Astrocyte (in vitro differentiated cells and primary cell): ENCODE results near the gene CCND1. TPM values are rescaled to one million over a fixed set of nuclear protein-coding genes. Genes with fewer than 3 reads are reported as not detected.
"Not testable (repeated sequence)": the region's sequence is repeated elsewhere in the genome, so short reads cannot be mapped to it uniquely, and the experiment has no call there.

Experiments used
- DNase-seq: peaks from one replicate; pipeline ENCODE4 v3.0.0-alpha.2; 2010; ENCODE audit warnings: low read depth
- FAIRE-seq: peaks from 2 replicates; lab custom pipeline; 2011; peaks lifted over from hg19 to GRCh38; lab: Jason Lieb, UNC
- H2AFZ ChIP-seq: 2 replicates; pipeline ENCODE4 v1.6.0; 2012; ENCODE audit warnings: low read depth, low read length, inconsistent platforms
- H3K27ac ChIP-seq: 2 replicates; pipeline ENCODE4 v1.5.1; 2011; ENCODE audit warnings: low read depth, low read length, inconsistent platforms
- H3K27me3 ChIP-seq: 2 replicates; pipeline ENCODE4 v1.6.0; 2011; ENCODE audit warnings: low read length, inconsistent platforms; ENCODE audit not compliant: insufficient read depth
- H3K36me3 ChIP-seq: 2 replicates; pipeline ENCODE4 v1.5.1; 2011; ENCODE audit warnings: low read length, inconsistent platforms; ENCODE audit not compliant: insufficient read depth
- H3K4me1 ChIP-seq: 2 replicates; pipeline ENCODE4 v1.5.1; 2011; ENCODE audit warnings: low read length, inconsistent platforms; ENCODE audit not compliant: insufficient read depth
- H3K4me2 ChIP-seq: 2 replicates; pipeline ENCODE4 v1.6.0; 2012; ENCODE audit warnings: low read length, inconsistent platforms
- H3K4me3 ChIP-seq: 2 replicates; pipeline ENCODE4 v1.5.1; 2011; ENCODE audit warnings: low read depth, mild to moderate bottlenecking, low read length, inconsistent platforms; ENCODE audit not compliant: insufficient read depth
- H3K79me2 ChIP-seq: 2 replicates; pipeline ENCODE4 v1.6.0; 2012; ENCODE audit warnings: mild to moderate bottlenecking, low read length, inconsistent platforms; ENCODE audit not compliant: insufficient read depth
- H3K9ac ChIP-seq: 2 replicates; pipeline ENCODE4 v1.6.0; 2012; ENCODE audit warnings: mild to moderate bottlenecking, low read length, inconsistent platforms
- H3K9me3 ChIP-seq: 2 replicates; pipeline ENCODE4 v1.5.1; 2012; ENCODE audit warnings: low read depth, mild to moderate bottlenecking, low read length, inconsistent platforms; ENCODE audit not compliant: insufficient read depth
- H4K20me1 ChIP-seq: 2 replicates; pipeline ENCODE4 v1.6.0; 2012; ENCODE audit warnings: low read length, inconsistent platforms; ENCODE audit not compliant: insufficient read depth
- H3K27ac Mint-ChIP-seq: one replicate; pipeline ENCODE4 v1.8.0; 2021; ENCODE audit warnings: mild to moderate bottlenecking, mixed read lengths; ENCODE audit not compliant: unreplicated experiment
- H3K27me3 Mint-ChIP-seq: one replicate; pipeline ENCODE4 v1.8.0; 2021; ENCODE audit warnings: low read depth, mixed read lengths; ENCODE audit not compliant: unreplicated experiment
- H3K36me3 Mint-ChIP-seq: one replicate; pipeline ENCODE4 v1.8.0; 2021; ENCODE audit warnings: low read depth, mixed read lengths; ENCODE audit not compliant: unreplicated experiment
- H3K4me1 Mint-ChIP-seq: one replicate; pipeline ENCODE4 v1.8.0; 2021; ENCODE audit warnings: low read depth, mixed read lengths; ENCODE audit not compliant: unreplicated experiment
- H3K4me3 Mint-ChIP-seq: one replicate; pipeline ENCODE4 v1.8.0; 2021; ENCODE audit warnings: mild to moderate bottlenecking, moderate library complexity, mixed read lengths; ENCODE audit not compliant: unreplicated experiment
- H3K9me3 Mint-ChIP-seq: one replicate; pipeline ENCODE4 v1.8.0; 2021; ENCODE audit warnings: mild to moderate bottlenecking, mixed read lengths; ENCODE audit not compliant: unreplicated experiment
- CTCF ChIP-seq: IDR thresholded peaks from 2 replicates; pipeline ENCODE4 v1.5.1; 2011; ENCODE audit warnings: low read depth, mild to moderate bottlenecking, inconsistent platforms, low read length, moderate library complexity; ENCODE audit not compliant: insufficient read depth
- EZH2 ChIP-seq: IDR thresholded peaks from 2 replicates; pipeline ENCODE4 v1.6.1; 2012; ENCODE audit warnings: mild to moderate bottlenecking, low read length, inconsistent platforms; ENCODE audit not compliant: insufficient read depth
- total RNA-seq: library from RNA; stranded (reverse); gene quantifications from 2 replicates; pipeline ENCODE4 v1.2.1, GENCODE V29; 2021

The CCND1 gene
- total RNA-seq, 1 donor from 2014 or later, result 482 TPM

DNA sequence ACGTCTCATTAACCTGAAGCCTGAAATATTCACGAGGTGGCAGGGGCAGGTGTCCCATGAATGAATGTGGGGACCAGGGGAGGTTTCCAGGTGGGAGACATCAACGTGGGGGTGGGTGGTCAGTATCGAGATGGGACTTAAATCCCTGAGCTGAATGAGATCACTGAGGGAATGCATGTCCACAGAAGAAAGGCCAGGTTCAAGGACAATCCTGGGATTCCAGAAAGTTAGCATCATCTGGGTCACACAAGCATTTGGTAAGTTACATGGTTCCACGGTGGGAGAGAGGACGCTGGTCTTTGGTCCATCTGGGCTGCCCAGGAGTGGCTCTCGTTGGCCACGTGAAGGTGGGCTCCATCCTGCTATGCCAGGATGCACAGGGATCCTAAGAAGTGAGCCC lies 22.7 kb upstream of the CCND1 start:
- no peaks in the 10 kb centered on the region for H3K9me3 ChIP-seq
- Mint-ChIP-seq H3K36me3 (no peaks in the 10 kb centered on the region), H3K4me1 (no peaks in the 10 kb centered on the region), H3K4me3 (no peak overlapping the region), H3K27ac (no peak overlapping the region), H3K27me3 (peaks cover 34% of the 10 kb centered on the region), H3K9me3 (peaks cover 5% of the 10 kb centered on the region)
- H3K79me2 ChIP-seq, result no peaks in the 10 kb centered on the region
- no peak overlapping the region for H3K4me3 ChIP-seq
- H3K36me3 ChIP-seq, result no peaks in the 10 kb centered on the region
- no peaks in the 10 kb centered on the region for H4K20me1 ChIP-seq
- DNase-seq, result no peak
- TF ChIP-seq CTCF (no peak), EZH2 (no peak)
- H3K4me2 ChIP-seq, result no peak overlapping the region
- no peaks in the 10 kb centered on the region for H3K4me1 ChIP-seq
- H3K27ac ChIP-seq, result no peak overlapping the region
- FAIRE-seq, result no peak
- no peak overlapping the region for H2AFZ ChIP-seq
- H3K27me3 ChIP-seq, result no peaks in the 10 kb centered on the region
- no peak overlapping the region for H3K9ac ChIP-seq

- Histone ChIP-seq H3K36me3 (no peaks in the 10 kb centered on the region), H3K4me3 (no peak overlapping the region), H3K4me1 (no peaks in the 10 kb centered on the region), H3K27ac (no peak overlapping the region), H3K79me2 (no peaks in the 10 kb centered on the region), H3K4me2 (no peak overlapping the region), H3K9ac (no peak overlapping the region), H3K9me3 (no peaks in the 10 kb centered on the region), H4K20me1 (no peaks in the 10 kb centered on the region), H2AFZ (no peak overlapping the region), H3K27me3 (peaks cover 3% of the 10 kb centered on the region)
- DNase-seq (no peak), FAIRE-seq (no peak)
- TF ChIP-seq EZH2 (no peak), CTCF (no peak)
- no peaks in the 10 kb centered on the region for H3K36me3 Mint-ChIP-seq
- H3K9me3 Mint-ChIP-seq, result peaks cover 5% of the 10 kb centered on the region
- peaks cover 39% of the 10 kb centered on the region for H3K27me3 Mint-ChIP-seq
- H3K27ac Mint-ChIP-seq, result no peak overlapping the region
- no peak overlapping the region for H3K4me3 Mint-ChIP-seq
- no peaks in the 10 kb centered on the region for H3K4me1 Mint-ChIP-seq
Observed at GRCh38 chr11:69620683-69621290, 20.2 kb upstream of the CCND1 start.

- not testable (repeated sequence) for H4K20me1 ChIP-seq, H3K79me2 ChIP-seq, H3K36me3 Mint-ChIP-seq, H3K4me3 Mint-ChIP-seq, H3K27ac ChIP-seq, H3K4me2 ChIP-seq, H3K36me3 ChIP-seq, FAIRE-seq, H3K27me3 ChIP-seq, H3K27ac Mint-ChIP-seq, DNase-seq, H3K9me3 Mint-ChIP-seq, H3K4me1 ChIP-seq, H3K9me3 ChIP-seq, H2AFZ ChIP-seq, H3K4me3 ChIP-seq, H3K9ac ChIP-seq, H3K4me1 Mint-ChIP-seq
- peaks cover 46% of the 10 kb centered on the region for H3K27me3 Mint-ChIP-seq
Observed at GRCh38 chr11:69622097-69622681, 18.8 kb upstream of the CCND1 start.
